OCI-LY1 (cell line): ENCODE data around the gene TNFRSF21.

Experiments used
- CTCF ChIP-seq: fragments of 200-600 bp; sonication (generic), shearing (Covaris generic); IDR thresholded peaks from 2 replicates; pipeline ENCODE4 v1.5.1; 2017; ENCODE audit warnings: mild to moderate bottlenecking, antibody characterized with exemption, low read length, moderate library complexity, mixed read lengths
- EZH2 ChIP-seq: fragments of 200-600 bp; sonication (generic), shearing (Covaris generic); IDR thresholded peaks from 2 replicates; pipeline ENCODE4 v1.8.0; 2017; ENCODE audit warnings: borderline replicate concordance, mixed run types, mild to moderate bottlenecking, antibody characterized with exemption, low read length, moderate library complexity, mixed read lengths

- TF ChIP-seq CTCF (no peak), EZH2 (no peak)
These were observed 121.7 kb downstream of the TNFRSF21 start for GRCh38 chr6:47187893-47188587.
